SKM-1 treated with dmso at 0.1 percent for 144 hours (cell line): ENCODE data around the gene IL32.
"Not testable (repeated sequence)": the region's sequence is repeated elsewhere in the genome, so short reads cannot be mapped to it uniquely, and the experiment has no call there.

Source experiments
- DNase-seq: peaks from one replicate; lab custom pipeline; 2025; ENCODE audit not compliant: unreplicated experiment; lab: John Stamatoyannopoulos, UW

IL32 gene

DNA sequence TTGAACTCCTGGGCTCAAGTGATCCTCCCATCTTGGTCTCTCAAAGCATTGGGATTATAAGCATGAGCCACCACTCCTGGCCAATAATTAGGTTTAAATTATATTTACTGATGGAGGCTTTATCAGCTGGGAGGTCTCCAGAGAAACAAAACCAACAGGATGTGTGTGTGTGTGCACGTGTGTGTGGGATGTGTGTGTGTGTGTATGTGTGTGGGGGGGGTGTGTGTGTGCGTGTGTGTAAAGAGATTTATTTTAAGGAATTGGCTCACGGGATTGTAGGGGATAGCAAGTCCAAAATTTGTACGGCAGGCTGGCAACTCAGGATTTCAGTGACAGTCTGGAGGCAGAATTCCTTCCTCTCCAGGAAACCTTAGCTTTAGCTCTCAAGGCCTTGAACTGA lies 14.4 kb upstream of the IL32 start:
- no peak for DNase-seq

DNA sequence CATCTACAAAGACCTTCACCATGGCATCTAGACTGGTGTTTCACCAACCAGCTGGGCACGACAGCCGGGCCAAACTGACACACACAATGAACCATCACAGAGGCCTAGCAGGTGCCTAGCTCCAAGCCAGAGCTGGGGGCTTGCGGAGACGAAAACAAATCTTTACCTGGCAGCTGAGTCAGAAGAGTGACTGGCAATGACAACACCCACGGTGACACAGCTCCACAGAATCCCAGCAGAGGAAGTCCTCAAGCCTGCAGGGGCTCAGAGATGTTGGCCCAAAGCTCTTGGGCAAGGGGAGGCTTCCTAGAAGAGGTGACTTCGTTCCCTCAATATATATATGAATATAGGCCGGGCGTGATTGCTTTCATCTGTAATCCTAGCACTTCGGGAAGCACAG lies 13.9 kb upstream of the IL32 start:
- DNase-seq, result no peak

DNA sequence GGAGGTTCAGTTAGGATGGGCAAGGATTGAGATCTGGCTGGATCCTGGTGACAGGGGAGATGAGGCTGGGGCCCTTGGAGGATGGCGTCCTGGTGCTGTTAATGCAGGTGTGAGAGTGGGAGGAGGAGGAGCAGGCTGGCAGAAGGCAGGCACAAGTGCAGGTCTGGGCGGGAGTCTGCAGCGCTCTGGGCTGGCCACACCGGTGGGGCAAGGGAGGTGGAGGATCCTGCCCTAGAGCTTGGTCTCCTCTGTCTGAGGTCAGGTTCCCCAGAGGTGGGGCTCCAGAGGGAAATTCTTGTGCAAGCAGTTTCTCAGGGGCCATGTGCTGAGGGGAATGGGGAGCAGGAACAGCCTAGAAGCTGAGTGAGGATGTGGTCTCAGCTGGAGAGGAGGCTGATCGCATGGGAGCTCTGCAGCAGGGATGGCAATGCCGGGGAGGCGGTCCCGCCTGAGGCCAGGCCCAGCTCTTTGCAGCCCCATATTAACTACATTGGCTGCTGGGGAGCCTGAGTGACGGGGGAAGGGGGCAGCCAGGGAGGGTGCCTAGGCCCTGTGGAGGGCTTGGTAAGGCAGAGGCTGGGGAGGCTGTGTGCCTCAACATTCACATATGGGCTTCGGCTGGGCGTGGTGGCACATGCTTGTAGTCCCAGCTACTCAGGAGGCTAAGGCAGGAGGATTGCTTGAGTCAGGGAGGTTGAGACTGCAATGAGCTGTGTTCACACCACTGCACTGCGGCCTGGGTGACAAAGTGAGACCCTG lies 12.7 kb upstream of the IL32 start:
- not testable (repeated sequence) for DNase-seq

DNA sequence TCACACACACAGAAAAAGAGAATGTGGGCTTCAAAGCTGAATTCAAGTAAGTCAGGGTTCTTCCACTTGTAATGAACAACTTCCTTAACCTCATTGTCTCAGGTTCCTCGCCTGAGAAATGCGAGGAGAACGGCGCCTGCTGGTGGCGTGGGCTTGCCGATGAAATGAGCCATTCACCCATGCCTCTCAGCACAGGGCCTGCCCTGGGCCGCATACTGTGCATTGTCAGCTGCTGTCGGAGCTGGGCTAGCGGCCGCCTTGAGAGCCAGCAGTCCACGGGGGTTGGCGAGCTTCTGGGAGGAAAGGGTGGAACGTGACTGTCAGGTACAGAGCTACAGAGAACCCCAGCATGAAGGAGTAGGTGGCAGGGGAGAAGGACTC lies 12.1 kb upstream of the IL32 start:
- DNase-seq, result not testable (repeated sequence)

DNA sequence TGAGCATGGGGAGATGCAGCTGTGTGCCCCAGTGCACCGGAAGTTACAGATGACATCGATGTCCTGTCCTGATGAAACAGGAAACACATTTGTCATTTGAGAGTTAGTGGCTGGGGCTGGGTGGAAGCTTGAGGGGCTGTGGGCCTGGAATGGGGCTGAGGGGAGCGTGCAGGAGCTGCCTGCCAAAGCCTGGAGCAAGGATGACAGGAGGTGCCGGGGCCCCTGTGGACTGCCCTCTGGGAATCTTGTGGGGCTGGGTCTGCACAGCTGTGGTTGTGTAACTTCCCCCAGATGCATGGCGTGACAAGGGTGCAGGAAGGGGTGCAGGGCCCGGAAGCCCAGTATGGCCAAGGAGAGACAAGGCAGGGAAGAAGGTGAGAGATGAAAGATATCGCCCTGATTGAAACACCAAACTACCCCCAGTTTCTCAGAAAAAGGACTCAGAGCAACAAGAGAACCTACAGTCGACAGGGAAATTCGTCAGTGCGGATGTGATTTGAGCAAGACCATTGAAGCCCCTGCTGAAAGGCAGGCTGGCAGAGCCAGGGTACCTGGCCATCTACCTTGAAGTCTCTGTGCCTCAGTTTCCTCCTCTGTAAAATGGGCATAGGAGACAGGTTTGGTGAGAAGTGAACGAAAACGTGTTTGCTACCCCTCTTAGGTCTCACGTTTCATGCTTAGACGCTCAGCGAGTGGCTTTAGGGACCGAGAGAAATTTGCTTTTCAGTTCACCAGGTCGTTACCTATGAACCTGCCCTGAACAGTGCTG lies 10.3 kb upstream of the IL32 start:
- DNase-seq, result peak; percentile 70

DNA sequence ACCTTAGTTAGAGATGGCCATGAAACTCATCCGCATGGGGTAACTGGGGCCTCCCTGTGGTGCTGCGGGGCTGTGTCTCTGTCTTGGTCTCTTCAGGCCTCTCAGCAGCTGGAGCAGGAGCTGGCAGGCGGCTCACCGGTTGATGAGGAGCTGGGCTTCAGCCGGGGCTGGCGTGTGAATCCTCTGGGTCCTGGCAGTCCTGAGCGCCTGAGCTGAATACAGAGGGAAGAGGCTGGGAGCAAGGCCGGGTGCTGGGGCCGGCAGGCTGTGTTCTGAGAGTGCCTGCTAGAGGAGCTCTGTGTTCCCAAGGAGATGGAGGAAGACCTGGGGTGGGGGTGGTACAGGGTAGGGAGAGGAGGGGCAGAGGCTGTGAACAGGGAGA lies 9.7 kb upstream of the IL32 start:
- not testable (repeated sequence) for DNase-seq

DNA sequence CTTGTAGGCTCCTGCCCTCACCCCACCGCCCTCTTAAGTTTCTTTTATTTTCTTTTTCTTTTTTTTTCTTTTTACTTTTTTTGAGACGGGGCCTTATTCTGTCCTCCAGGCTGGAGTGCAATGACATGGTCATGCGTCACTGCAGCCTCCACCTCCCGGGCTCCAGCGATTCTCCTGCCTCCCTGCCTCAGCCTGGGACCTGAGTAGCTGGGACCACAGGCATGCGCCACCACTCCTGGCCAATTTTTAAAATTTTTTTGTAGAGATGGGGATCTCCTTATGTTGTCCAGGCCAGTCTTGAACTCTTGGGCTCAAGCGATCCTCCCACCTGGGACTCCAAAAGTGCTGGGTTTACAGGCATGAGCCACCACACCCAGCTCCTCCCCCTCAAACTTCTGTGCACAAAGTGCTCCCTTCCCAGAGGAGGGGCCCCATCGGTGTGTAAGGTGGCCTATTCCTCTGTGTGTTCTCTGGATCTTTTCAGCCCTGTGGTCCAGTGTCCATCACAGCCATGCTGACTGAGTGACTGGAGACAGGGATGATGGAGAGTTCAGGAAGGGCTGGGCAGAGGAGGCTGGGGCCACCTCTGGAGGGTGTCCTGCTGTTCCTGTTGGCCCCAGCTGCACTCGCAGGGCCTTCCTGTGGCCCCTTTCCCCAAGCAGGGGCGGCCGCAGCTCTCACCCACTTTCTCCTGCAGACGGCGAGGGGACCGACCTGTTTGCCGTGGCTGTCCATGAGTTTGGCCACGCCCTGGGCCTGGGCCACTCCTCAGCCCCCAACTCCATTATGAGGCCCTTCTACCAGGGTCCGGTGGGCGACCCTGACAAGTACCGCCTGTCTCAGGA lies 8.9 kb upstream of the IL32 start:
- DNase-seq, result no peak

DNA sequence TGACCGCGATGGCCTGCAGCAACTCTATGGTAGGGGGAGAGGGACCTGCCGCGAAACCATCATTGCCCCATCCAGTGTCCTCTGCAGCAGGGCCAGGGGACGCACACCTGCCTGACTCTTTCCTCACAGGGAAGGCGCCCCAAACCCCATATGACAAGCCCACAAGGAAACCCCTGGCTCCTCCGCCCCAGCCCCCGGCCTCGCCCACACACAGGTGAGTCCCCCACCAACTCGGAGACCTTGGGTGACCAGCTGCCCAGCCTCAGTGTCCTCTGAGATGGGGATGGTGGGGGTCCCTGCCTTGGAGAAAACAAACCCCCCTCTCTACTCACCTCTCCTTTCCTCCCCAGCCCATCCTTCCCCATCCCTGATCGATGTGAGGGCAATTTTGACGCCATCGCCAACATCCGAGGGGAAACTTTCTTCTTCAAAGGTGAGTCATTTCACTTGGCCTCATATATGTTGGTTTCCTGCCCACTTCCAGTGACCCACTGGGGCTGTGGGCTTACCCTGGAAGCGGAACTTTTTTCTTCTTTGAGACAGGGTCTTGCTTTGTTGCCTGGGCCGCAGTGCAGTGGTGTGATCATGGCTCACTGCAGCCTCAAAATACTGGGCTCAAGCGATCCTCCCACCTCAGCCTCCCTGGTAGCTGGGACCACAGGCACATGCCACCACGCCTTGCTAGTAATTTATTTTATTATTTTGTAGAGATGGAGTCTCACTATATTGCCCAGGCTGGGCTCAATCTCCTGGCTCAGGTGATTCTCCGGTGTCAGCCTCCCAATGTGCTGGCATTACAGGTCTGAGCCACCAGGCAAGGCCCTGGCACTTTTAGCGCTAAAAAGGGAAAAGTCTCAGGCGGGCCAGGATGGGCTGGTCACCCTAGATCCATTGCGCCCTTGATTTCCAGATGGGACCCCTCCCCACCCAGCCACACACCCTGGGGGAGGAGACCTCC lies 8.0 kb upstream of the IL32 start:
- no peak for DNase-seq

DNA sequence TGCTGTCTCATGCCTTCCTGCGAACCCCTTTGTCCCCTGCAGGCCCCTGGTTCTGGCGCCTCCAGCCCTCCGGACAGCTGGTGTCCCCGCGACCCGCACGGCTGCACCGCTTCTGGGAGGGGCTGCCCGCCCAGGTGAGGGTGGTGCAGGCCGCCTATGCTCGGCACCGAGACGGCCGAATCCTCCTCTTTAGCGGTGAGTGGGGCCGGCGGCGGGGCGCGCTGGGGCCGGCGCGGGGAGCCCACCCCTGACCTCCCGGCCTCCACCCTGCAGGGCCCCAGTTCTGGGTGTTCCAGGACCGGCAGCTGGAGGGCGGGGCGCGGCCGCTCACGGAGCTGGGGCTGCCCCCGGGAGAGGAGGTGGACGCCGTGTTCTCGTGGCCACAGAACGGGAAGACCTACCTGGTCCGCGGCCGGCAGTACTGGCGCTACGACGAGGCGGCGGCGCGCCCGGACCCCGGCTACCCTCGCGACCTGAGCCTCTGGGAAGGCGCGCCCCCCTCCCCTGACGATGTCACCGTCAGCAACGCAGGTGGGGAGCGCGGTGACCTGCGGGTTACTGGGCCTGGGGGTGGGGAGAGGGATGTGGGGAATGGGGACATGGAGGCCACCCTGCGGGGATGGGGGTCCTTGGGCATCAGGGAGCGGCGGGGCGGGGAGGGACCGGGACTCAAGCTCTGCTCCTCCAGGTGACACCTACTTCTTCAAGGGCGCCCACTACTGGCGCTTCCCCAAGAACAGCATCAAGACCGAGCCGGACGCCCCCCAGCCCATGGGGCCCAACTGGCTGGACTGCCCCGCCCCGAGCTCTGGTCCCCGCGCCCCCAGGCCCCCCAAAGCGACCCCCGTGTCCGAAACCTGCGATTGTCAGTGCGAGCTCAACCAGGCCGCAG lies 7.1 kb upstream of the IL32 start:
- DNase-seq, result no peak

DNA sequence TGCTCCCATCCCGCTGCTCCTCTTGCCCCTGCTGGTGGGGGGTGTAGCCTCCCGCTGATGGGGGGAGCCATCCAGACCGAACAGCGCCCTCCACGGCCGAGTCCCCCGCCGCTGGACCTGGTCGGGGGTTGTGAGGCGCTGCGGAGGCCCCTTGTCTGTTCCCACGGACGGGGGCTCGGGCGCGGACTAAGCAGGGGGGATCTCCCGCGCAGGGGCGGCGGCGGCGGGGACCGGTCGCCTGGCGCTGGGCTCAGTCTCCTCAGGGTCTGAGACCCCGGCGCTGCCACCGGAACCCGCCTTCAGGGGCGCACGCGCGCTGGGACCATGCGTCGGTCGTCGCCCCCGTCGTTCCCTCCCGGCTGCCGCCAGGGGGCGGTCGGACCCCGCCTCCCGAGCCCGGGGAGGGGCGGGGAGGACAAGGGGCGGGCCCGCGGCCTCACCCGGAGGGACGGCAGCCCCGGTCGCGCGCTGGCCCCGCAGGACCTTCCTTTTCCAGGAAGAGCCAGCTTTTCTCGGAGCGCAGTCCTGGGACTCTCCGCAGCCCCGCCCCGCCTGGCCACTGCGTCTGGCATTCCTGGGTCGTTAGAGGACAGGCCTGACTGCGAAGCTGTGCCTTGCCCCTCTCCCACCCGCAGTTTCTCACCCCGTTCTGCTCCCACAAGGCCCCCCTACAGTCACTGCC lies 6.3 kb upstream of the IL32 start:
- DNase-seq, result peak; percentile 63

DNA sequence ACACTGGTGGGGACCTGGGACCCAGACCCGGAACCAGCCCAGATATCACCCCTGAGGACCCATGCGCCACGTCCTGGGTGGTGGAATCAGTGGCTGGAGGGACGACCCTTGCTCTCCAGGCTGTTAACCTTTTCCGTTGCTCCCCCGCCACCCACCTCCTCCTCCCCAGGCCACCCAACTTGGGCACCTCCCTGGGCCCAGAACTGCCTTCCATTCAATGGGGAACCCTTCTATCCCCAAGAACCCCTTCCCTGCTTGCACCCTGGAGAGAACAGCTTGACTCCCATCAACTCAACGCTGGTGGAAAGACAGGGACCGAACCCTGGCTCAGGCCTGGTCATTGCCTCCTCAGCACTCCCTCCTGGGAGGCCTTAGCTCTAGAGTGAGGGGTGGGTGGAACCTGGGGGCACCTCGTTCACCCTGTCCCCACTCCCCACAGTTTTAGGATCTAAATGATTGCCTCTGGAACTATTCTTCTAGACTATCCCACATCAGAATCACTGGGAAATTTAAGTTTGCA lies 5.7 kb upstream of the IL32 start:
- no peak for DNase-seq

DNA sequence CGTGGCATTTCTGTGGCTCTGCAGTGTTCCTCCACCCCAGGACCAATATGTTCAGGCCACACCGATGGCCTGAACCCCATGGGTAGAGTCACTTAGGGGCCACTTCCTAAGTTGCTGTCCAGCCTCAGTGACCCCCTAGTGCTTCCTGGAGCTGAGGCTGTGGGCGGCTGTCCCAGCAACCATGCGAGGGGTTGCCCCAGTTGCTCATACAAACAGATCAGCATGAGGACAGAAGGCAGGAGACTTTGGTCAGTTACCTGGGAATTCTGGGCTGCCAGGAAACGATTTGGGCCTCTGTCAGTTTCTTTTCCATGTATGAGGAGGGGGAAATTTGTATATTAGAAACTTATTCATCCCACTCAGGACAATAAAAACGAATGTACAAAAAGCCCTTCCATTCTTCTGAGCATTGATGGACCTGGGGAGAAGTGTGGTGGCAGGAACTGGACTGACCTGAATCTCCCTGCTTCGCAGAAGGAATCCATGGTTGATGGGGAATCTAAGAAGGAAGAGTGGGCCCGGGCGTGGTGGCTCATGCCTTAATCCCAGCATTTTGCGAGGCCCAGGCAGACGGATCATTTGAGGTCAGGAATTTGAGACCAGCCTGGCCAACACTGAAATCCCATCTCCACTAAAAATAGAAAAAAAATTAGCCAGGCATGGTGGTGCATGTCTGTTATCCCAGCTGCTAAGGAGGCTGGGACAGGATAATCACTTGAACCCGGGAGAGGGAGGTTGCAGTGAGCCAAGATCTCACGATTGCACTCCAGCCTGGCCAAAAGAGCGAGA lies 4.9 kb upstream of the IL32 start:
- no peak for DNase-seq

DNA sequence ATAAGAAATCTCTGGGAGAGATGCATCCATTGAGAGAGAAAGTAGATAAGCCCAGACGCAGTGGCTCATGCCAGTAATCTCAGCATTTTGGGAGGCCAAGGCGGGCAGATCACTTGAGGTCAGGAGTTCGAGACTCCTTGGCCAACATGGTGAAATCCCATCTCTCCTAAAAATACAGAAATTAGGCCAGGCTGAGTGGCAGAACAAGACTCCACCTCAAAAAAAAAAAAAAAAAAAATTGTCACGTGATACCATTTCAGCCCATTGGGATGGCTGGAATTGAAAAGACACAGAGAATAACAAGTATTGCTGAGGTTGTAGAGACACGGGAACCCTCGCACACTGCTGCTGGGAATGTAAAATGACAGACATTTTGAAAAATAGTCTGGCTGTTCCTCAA lies 2.9 kb upstream of the IL32 start:
- DNase-seq, result no peak

DNA sequence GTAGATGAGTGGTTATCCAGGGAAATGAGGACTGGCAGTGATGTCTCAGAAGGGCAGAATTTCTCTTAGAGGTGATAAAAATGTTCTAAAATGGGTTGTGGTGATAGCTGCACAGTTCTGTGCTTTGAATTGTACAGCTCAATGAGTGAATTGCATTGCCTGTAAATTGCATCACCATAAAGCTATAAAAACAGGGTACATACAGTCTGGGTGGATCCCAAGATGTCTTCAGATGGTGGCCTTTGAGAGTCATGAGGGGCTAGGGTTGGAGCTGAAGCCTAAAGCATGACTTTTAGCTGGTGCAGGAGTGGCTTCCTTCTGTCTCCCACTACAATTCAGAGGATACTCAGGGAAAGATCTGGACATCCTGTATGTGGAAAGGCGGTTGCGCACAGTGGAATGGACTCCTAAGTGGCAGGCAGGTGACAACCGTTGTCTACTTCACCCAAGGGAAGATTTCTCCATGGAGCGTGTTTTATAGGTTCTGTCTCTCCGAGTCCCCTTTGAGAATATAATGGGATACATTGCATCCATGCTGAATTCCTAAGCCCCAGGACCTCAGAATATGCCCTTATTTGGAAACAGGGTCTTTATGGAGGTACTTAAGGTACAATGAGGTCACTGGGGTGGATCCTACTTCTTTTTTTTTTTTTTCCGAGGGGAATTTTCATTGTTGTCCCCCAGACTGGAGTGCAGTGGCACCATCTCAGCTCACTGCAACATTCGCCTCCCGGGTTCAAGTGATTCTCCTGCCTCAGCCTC lies 1.6 kb upstream of the IL32 start:
- DNase-seq, result no peak

DNA sequence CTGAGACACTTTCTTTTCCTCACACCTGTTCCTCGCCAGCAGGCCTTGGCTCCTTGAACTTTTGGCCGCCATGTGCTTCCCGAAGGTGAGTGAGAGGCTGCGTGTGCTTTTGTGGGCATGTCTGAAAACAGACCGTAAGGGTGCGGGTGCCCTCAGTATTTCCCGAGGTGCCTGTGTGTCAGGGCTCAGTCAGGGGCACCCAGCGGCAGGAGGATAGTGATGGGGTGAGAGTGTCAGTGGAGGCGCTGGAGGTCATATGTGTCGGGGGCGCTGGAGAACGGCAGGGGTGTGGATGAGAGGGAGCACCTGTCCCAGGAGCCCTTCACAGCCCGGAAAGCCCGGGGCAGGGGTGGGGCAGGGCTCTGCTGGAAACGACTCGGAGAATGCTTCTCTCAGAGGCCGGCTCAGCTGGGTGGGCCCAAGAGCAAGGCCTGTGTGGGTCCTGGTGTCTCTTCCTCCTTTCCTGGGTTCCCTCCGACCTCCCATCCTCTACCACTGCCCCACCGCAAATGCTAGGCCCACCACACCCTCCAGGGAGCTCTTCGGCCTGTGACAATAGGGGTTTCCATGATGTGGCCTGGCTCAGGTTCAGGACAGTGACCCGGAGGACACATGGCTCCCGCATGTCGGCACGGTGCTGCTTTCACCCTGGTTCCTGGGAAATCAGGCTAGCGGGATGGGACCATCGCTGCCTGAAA lies 451 bp downstream of the IL32 start:
- no peak for DNase-seq

DNA sequence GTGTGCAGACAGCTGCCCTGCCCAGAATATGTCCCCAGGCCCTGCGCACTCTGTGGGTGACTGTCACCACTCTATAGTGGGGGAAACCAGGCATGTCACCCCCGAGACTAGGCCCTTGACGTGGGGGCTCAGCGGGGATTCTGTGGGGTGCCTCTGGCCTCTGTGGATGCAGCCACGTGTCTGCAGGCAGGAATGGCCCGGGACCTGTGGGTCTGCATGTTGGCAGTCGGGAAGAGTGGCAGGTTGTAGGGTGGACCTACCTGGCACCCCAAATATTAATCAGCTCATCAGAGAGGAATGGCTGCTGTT lies 954 bp downstream of the IL32 start:
- no peak for DNase-seq

DNA sequence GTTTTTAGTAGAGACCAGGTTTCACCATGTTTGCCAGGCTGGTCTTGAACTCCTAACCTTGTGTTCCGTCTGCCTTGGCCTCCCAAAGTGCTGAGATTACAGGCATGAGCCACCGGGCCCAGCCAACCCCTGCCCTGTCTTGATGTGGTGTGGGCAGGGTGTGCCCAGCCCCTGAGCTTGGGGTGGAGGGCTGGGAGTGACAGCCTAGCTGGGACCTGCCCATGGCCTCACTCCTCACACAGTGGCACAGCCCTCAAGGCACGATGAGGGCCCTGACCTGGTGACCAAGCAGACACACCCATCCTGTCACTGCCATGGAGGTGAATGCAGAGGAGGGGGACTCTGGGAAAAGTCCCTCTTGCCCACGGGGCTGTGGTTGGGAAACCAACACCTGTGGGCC lies 3.0 kb downstream of the IL32 start:
- no peak for DNase-seq
